ENCODE measurements around the gene CAB39. TPM values are rescaled to one million over a fixed set of nuclear protein-coding genes. Genes with fewer than 3 reads are reported as not detected.

Gene CAB39
- total and polyA plus RNA-seq, 2 donors (not counting 1 experiment from before 2014, with no cell fraction given) = 51.1 to 72.3 TPM

GRCh38 chr2:230772156-230772555 lies 59.5 kb downstream of the CAB39 start:
- H3K79me2 ChIP-seq (ENCODE audit: control insufficient read depth, insufficient read depth, low read length) = peaks cover 21% of the 10 kb centered on the region
- TF ChIP-seq CTCF (conservative IDR thresholded peaks at IDR 0.05 in 1 of 2, IDR thresholded peaks at IDR 0.05 in 1 of 2; ENCODE audit: low read depth in 1 of 2, low read length in 2 of 2) (no peak), EZH2 (IDR thresholded peaks at IDR 0.05; ENCODE audit: low read length, missing control alignments) (no peak)
- H4K20me1 ChIP-seq (ENCODE audit: control insufficient read depth, extremely low read depth, insufficient read depth, low read length) = no peaks in the 10 kb centered on the region
- no peak overlapping the region for H3K27ac ChIP-seq (ENCODE audit: insufficient read depth, low read length)
- DNase-seq (ENCODE audit: low read depth in 2 of 2) = no peak
- no peaks in the 10 kb centered on the region for H3K9me3 ChIP-seq (ENCODE audit: control insufficient read depth, insufficient read depth, low read depth, low read length)
- peaks cover 13% of the 10 kb centered on the region for H3K4me1 ChIP-seq (ENCODE audit: control insufficient read depth, extremely low read depth, insufficient read depth, low read length)
- H2AFZ ChIP-seq (ENCODE audit: low read length) = no peak overlapping the region
- no peak overlapping the region for H3K9ac ChIP-seq (ENCODE audit: insufficient read depth, low read length)
- H3K4me2 ChIP-seq (ENCODE audit: extremely low read depth, insufficient read depth, low read length) = no peak overlapping the region
- no peaks in the 10 kb centered on the region for H3K27me3 ChIP-seq (ENCODE audit: control insufficient read depth, insufficient read depth, low read length)
- no peak overlapping the region for H3K4me3 ChIP-seq (replicated peaks in 1 of 4; ENCODE audit: control extremely low read depth in 1 of 4, insufficient read depth in 1 of 4, low read depth in 3 of 4, low read length in 4 of 4)
- no peaks in the 10 kb centered on the region for H3K36me3 ChIP-seq (ENCODE audit: control insufficient read depth, insufficient read depth, low read length)

- no peak overlapping the region for H3K9ac ChIP-seq (ENCODE audit: insufficient read depth, low read length)
- peak overlapping the region; percentile 89 for H3K27ac ChIP-seq (ENCODE audit: insufficient read depth, low read length)
- no peaks in the 10 kb centered on the region for H3K36me3 ChIP-seq (ENCODE audit: control insufficient read depth, insufficient read depth, low read length)
- no peaks in the 10 kb centered on the region for H4K20me1 ChIP-seq (ENCODE audit: control insufficient read depth, extremely low read depth, insufficient read depth, low read length)
- peaks cover 16% of the 10 kb centered on the region for H3K4me1 ChIP-seq (ENCODE audit: control insufficient read depth, extremely low read depth, insufficient read depth, low read length)
- H3K4me3 ChIP-seq (replicated peaks in 1 of 4; ENCODE audit: control extremely low read depth in 1 of 4, insufficient read depth in 1 of 4, low read depth in 3 of 4, low read length in 4 of 4) = no peak overlapping the region
- H2AFZ ChIP-seq (ENCODE audit: low read length) = no peak overlapping the region
- H3K27me3 ChIP-seq (ENCODE audit: control insufficient read depth, insufficient read depth, low read length) = no peaks in the 10 kb centered on the region
- no peak for TF ChIP-seq CTCF (conservative IDR thresholded peaks at IDR 0.05 in 1 of 2, IDR thresholded peaks at IDR 0.05 in 1 of 2; ENCODE audit: low read depth in 1 of 2, low read length in 2 of 2)
- TF ChIP-seq EZH2 (IDR thresholded peaks at IDR 0.05; ENCODE audit: low read length, missing control alignments) = no peak
- peaks cover 26% of the 10 kb centered on the region for H3K79me2 ChIP-seq (ENCODE audit: control insufficient read depth, insufficient read depth, low read length)
- DNase-seq (ENCODE audit: low read depth in 2 of 2) = no peak
- H3K9me3 ChIP-seq (ENCODE audit: control insufficient read depth, insufficient read depth, low read depth, low read length) = no peaks in the 10 kb centered on the region
- H3K4me2 ChIP-seq (ENCODE audit: extremely low read depth, insufficient read depth, low read length) = no peak overlapping the region
Observed at GRCh38 chr2:230773039-230773773, 60.6 kb downstream of the CAB39 start.

GRCh38 chr2:230774348-230774951 lies 61.8 kb downstream of the CAB39 start:
- Histone ChIP-seq H3K27ac (ENCODE audit: insufficient read depth, low read length) (peak overlapping the region; percentile 89), H3K79me2 (ENCODE audit: control insufficient read depth, insufficient read depth, low read length) (peaks cover 36% of the 10 kb centered on the region), H3K36me3 (ENCODE audit: control insufficient read depth, insufficient read depth, low read length) (no peaks in the 10 kb centered on the region), H3K4me1 (ENCODE audit: control insufficient read depth, extremely low read depth, insufficient read depth, low read length) (peaks cover 16% of the 10 kb centered on the region), H3K4me3 (replicated peaks in 1 of 4; ENCODE audit: control extremely low read depth in 1 of 4, insufficient read depth in 1 of 4, low read depth in 3 of 4, low read length in 4 of 4) (no peak overlapping the region), H2AFZ (ENCODE audit: low read length) (no peak overlapping the region), H3K9me3 (ENCODE audit: control insufficient read depth, insufficient read depth, low read depth, low read length) (no peaks in the 10 kb centered on the region), H4K20me1 (ENCODE audit: control insufficient read depth, extremely low read depth, insufficient read depth, low read length) (no peaks in the 10 kb centered on the region), H3K9ac (ENCODE audit: insufficient read depth, low read length) (no peak overlapping the region), H3K27me3 (ENCODE audit: control insufficient read depth, insufficient read depth, low read length) (no peaks in the 10 kb centered on the region), H3K4me2 (ENCODE audit: extremely low read depth, insufficient read depth, low read length) (peak overlapping the region; percentile 60)
- peak; percentile 89 to 94 for DNase-seq (ENCODE audit: low read depth in 2 of 2)
- TF ChIP-seq EZH2 (IDR thresholded peaks at IDR 0.05; ENCODE audit: low read length, missing control alignments) = no peak
- TF ChIP-seq CTCF (conservative IDR thresholded peaks at IDR 0.05 in 1 of 2, IDR thresholded peaks at IDR 0.05 in 1 of 2; ENCODE audit: low read depth in 1 of 2, low read length in 2 of 2) = no peak

Measured in fibroblast of lung (primary cell).